OCI-LY3 (cell line): ENCODE data around the gene TMEM42.

Experiments
- H2AFZ ChIP-seq: fragments of 200-600, 300-600 bp; shearing (Covaris generic); 2 replicates; pipeline ENCODE4 v1.6.0; 2014; ENCODE audit warnings: antibody characterized with exemption, low read depth, low read length
- H3K27ac ChIP-seq: fragments of 200-600, 300-600 bp; sonication (generic); 2 replicates; pipeline ENCODE4 v1.5.1; 2014; ENCODE audit warnings: mild to moderate bottlenecking, low read length, moderate library complexity, mixed read lengths
- H3K27me3 ChIP-seq: fragments of 200-600, 300-600 bp; sonication (generic); 2 replicates; pipeline ENCODE4 v1.6.1; 2014; ENCODE audit warnings: low read depth, low read length, mixed read lengths
- H3K36me3 ChIP-seq: fragments of 200-600, 300-600 bp; sonication (generic); replicated peaks from 2 replicates; pipeline ENCODE3; 2014; ENCODE audit warnings: low read depth, low read length, mixed read lengths
- H3K4me1 ChIP-seq: fragments of 300-600, 200-600 bp; sonication (generic); 2 replicates; pipeline ENCODE4 v1.6.1; 2014; ENCODE audit warnings: low read length, mixed read lengths
- H3K4me2 ChIP-seq: fragments of 200-600, 300-600 bp; sonication (generic); 2 replicates; pipeline ENCODE4 v1.6.1; 2014; ENCODE audit warnings: low read length, mixed read lengths
- H3K4me3 ChIP-seq: fragments of 300-600, 200-600 bp; sonication (generic); 2 replicates; pipeline ENCODE4 v1.5.1; 2014; ENCODE audit warnings: antibody characterized with exemption, mild to moderate bottlenecking, low read length, moderate library complexity
- H3K79me2 ChIP-seq: fragments of 300-600, 200-600 bp; shearing (Covaris generic); 2 replicates; pipeline ENCODE4 v1.6.1; 2014; ENCODE audit warnings: mild to moderate bottlenecking, low read length, mixed read lengths
- H3K9ac ChIP-seq: fragments of 300-600, 200-600 bp; shearing (Covaris generic); 2 replicates; pipeline ENCODE4 v1.6.0; 2014; ENCODE audit warnings: mild to moderate bottlenecking, low read length, moderate library complexity
- H3K9me3 ChIP-seq: fragments of 200-600, 300-600 bp; shearing (Covaris generic); 2 replicates; pipeline ENCODE4 v1.6.1; 2014; ENCODE audit warnings: low read length, mixed read lengths; ENCODE audit not compliant: insufficient read depth
- H4K20me1 ChIP-seq: fragments of 200-600, 300-600 bp; sonication (generic); 2 replicates; pipeline ENCODE4 v1.6.1; 2016; ENCODE audit warnings: low read length, mixed read lengths; ENCODE audit not compliant: insufficient read depth
- CTCF ChIP-seq: fragments of 200-600, 300-600 bp; sonication (generic); IDR thresholded peaks from 2 replicates; pipeline ENCODE4 v1.5.1; 2014; ENCODE audit warnings: antibody characterized with exemption, low read length, low read depth
- EZH2phosphoT487 ChIP-seq: fragments of 200-600 bp; shearing (Covaris generic); IDR thresholded peaks from 2 replicates; pipeline ENCODE4 v1.6.1; 2018; ENCODE audit warnings: antibody characterized with exemption, mixed run types, low read depth

Gene TMEM42

GRCh38 chr3:44883999-44884431, 22.3 kb downstream of the TMEM42 start:
- no peaks in the 10 kb centered on the region for H3K79me2 ChIP-seq
- H2AFZ ChIP-seq = no peak overlapping the region
- H3K36me3 ChIP-seq = no peaks in the 10 kb centered on the region
- H4K20me1 ChIP-seq = no peaks in the 10 kb centered on the region
- H3K27ac ChIP-seq = no peak overlapping the region
- H3K4me3 ChIP-seq = no peak overlapping the region
- TF ChIP-seq EZH2phosphoT487 (no peak), CTCF (no peak)
- H3K9me3 ChIP-seq = no peaks in the 10 kb centered on the region
- no peak overlapping the region for H3K4me2 ChIP-seq
- H3K9ac ChIP-seq = no peak overlapping the region
- H3K4me1 ChIP-seq = no peaks in the 10 kb centered on the region
- H3K27me3 ChIP-seq = peaks cover 10% of the 10 kb centered on the region; the same call in 1 of the 2 replicates

GRCh38 chr3:44885618-44886017, 23.9 kb downstream of the TMEM42 start:
- peaks cover 10% of the 10 kb centered on the region; the same call in 1 of the 2 replicates for H3K27me3 ChIP-seq
- no peaks in the 10 kb centered on the region for H3K79me2 ChIP-seq
- no peak overlapping the region for H2AFZ ChIP-seq
- H3K4me3 ChIP-seq = no peak overlapping the region
- H3K9me3 ChIP-seq = no peaks in the 10 kb centered on the region
- H3K27ac ChIP-seq = no peak overlapping the region
- no peak overlapping the region for H3K4me2 ChIP-seq
- H3K4me1 ChIP-seq = peaks cover 14% of the 10 kb centered on the region
- H4K20me1 ChIP-seq = no peaks in the 10 kb centered on the region
- no peak for TF ChIP-seq CTCF
- TF ChIP-seq EZH2phosphoT487 = no peak
- no peak overlapping the region for H3K9ac ChIP-seq
- no peaks in the 10 kb centered on the region for H3K36me3 ChIP-seq

GRCh38 chr3:44886561-44886960, 24.8 kb downstream of the TMEM42 start:
- no peak overlapping the region for H3K4me2 ChIP-seq
- TF ChIP-seq CTCF (no peak), EZH2phosphoT487 (no peak)
- H3K79me2 ChIP-seq = no peaks in the 10 kb centered on the region
- no peaks in the 10 kb centered on the region for H4K20me1 ChIP-seq
- no peak overlapping the region for H3K27ac ChIP-seq
- H3K27me3 ChIP-seq = peaks cover 10% of the 10 kb centered on the region; the same call in 1 of the 2 replicates
- H3K9ac ChIP-seq = no peak overlapping the region
- H3K4me1 ChIP-seq = peaks cover 19% of the 10 kb centered on the region
- no peak overlapping the region for H2AFZ ChIP-seq
- H3K4me3 ChIP-seq = no peak overlapping the region
- no peaks in the 10 kb centered on the region for H3K36me3 ChIP-seq
- H3K9me3 ChIP-seq = no peaks in the 10 kb centered on the region

- Histone ChIP-seq H2AFZ (no peak overlapping the region), H3K4me1 (peaks cover 19% of the 10 kb centered on the region), H3K27ac (no peak overlapping the region), H3K36me3 (no peaks in the 10 kb centered on the region), H3K9me3 (no peaks in the 10 kb centered on the region), H3K4me3 (no peak overlapping the region), H3K79me2 (no peaks in the 10 kb centered on the region), H3K4me2 (no peak overlapping the region), H3K27me3 (peaks cover 10% of the 10 kb centered on the region; the same call in 1 of the 2 replicates), H4K20me1 (no peaks in the 10 kb centered on the region), H3K9ac (no peak overlapping the region)
- TF ChIP-seq EZH2phosphoT487 (no peak), CTCF (no peak)
Observed at GRCh38 chr3:44887101-44887500, 25.4 kb downstream of the TMEM42 start.
